IPS-18a (cell line): ENCODE results near the gene LY6G5B.

Experiments used
- H3K27ac ChIP-seq: one replicate; pipeline ENCODE4 v1.5.1; 2013; ENCODE audit warnings: low read length
- H3K27me3 ChIP-seq: one replicate; pipeline ENCODE4 v1.6.1; 2013; ENCODE audit warnings: mild to moderate bottlenecking, low read length; ENCODE audit not compliant: control insufficient read depth, insufficient read depth
- H3K36me3 ChIP-seq: one replicate; pipeline ENCODE4 v1.6.1; 2013; ENCODE audit warnings: low read depth, low read length; ENCODE audit not compliant: control insufficient read depth
- H3K4me1 ChIP-seq: one replicate; pipeline ENCODE4 v1.6.1; 2013; ENCODE audit warnings: low read depth, low read length; ENCODE audit not compliant: control insufficient read depth
- H3K4me3 ChIP-seq: one replicate; pipeline ENCODE4 v1.5.1; 2013; ENCODE audit warnings: low read length
- H3K9ac ChIP-seq: one replicate; pipeline ENCODE4 v1.6.1; 2013; ENCODE audit warnings: mild to moderate bottlenecking, low read length, moderate library complexity
- H3K9me3 ChIP-seq: one replicate; pipeline ENCODE4 v1.6.1; 2013; ENCODE audit warnings: low read depth, low read length; ENCODE audit not compliant: control insufficient read depth

LY6G5B gene

GRCh38 chr6:31659649-31660380 is 10.0 kb upstream of the LY6G5B start:
- H3K36me3 ChIP-seq: peaks cover 11% of the 10 kb centered on the region
- H3K4me1 ChIP-seq: peaks cover 6% of the 10 kb centered on the region
- no peaks in the 10 kb centered on the region for H3K27me3 ChIP-seq
- H3K9me3 ChIP-seq: no peaks in the 10 kb centered on the region
- peak overlapping the region; percentile 81 for H3K9ac ChIP-seq
- H3K4me3 ChIP-seq: peak overlapping the region; percentile 69
- H3K27ac ChIP-seq: peak overlapping the region; percentile 28

- Histone ChIP-seq H3K9ac (peak within 1 kb of the TSS; percentile 81), H3K4me3 (peak within 1 kb of the TSS; percentile 69), H3K4me1 (peaks cover 6% of the 10 kb centered on the region), H3K9me3 (no peaks in the 10 kb centered on the region), H3K36me3 (peaks cover 11% of the 10 kb centered on the region), H3K27me3 (no peaks in the 10 kb centered on the region), H3K27ac (peak within 1 kb of the TSS; percentile 64)
Observed at GRCh38 chr6:31660381-31661261, 9.2 kb upstream of the LY6G5B start, which contains the start of gene C6orf47. C6orf47 (minus strand) TSS chr6:31660778; CDS start chr6:31659947, 831 bp downstream.

GRCh38 chr6:31661262-31662123 is 8.3 kb upstream of the LY6G5B start:
- peak overlapping the region; percentile 81 for H3K9ac ChIP-seq
- peaks cover 11% of the 10 kb centered on the region for H3K36me3 ChIP-seq
- H3K27me3 ChIP-seq: no peaks in the 10 kb centered on the region
- H3K9me3 ChIP-seq: no peaks in the 10 kb centered on the region
- H3K4me1 ChIP-seq: peaks cover 6% of the 10 kb centered on the region
- H3K4me3 ChIP-seq: peak overlapping the region; percentile 69
- H3K27ac ChIP-seq: peak overlapping the region; percentile 64

GRCh38 chr6:31662124-31662723 is 7.6 kb upstream of the LY6G5B start:
- H3K9me3 ChIP-seq: no peaks in the 10 kb centered on the region
- H3K9ac ChIP-seq: no peak overlapping the region
- H3K4me3 ChIP-seq: no peak overlapping the region
- H3K36me3 ChIP-seq: peaks cover 16% of the 10 kb centered on the region
- H3K27me3 ChIP-seq: no peaks in the 10 kb centered on the region
- peaks cover 6% of the 10 kb centered on the region for H3K4me1 ChIP-seq
- H3K27ac ChIP-seq: no peak overlapping the region

- no peak overlapping the region for H3K27ac ChIP-seq
- peak overlapping the region; percentile 92 for H3K9ac ChIP-seq
- peaks cover 6% of the 10 kb centered on the region for H3K4me1 ChIP-seq
- H3K27me3 ChIP-seq: no peaks in the 10 kb centered on the region
- no peaks in the 10 kb centered on the region for H3K9me3 ChIP-seq
- H3K4me3 ChIP-seq: peak overlapping the region; percentile 84
- peaks cover 27% of the 10 kb centered on the region for H3K36me3 ChIP-seq
Observed at GRCh38 chr6:31663126-31663960, 6.4 kb upstream of the LY6G5B start.

GRCh38 chr6:31663961-31664789 is 5.6 kb upstream of the LY6G5B start:
- peaks cover 6% of the 10 kb centered on the region for H3K4me1 ChIP-seq
- H3K36me3 ChIP-seq: peaks cover 36% of the 10 kb centered on the region
- H3K27me3 ChIP-seq: no peaks in the 10 kb centered on the region
- H3K9me3 ChIP-seq: no peaks in the 10 kb centered on the region
- peak overlapping the region; percentile 92 for H3K9ac ChIP-seq
- peak overlapping the region; percentile 87 for H3K27ac ChIP-seq
- H3K4me3 ChIP-seq: peak overlapping the region; percentile 84

GRCh38 chr6:31664790-31665500 is 4.8 kb upstream of the LY6G5B start, which contains the start of gene GPANK1:
GPANK1 (minus strand) TSS chr6:31664997; CDS start chr6:31664478, 519 bp downstream.
- Histone ChIP-seq H3K27me3 (no peaks in the 10 kb centered on the region), H3K9ac (peak within 1 kb of the TSS; percentile 92), H3K27ac (peak within 1 kb of the TSS; percentile 87), H3K4me3 (peak within 1 kb of the TSS; percentile 84), H3K36me3 (peaks cover 43% of the 10 kb centered on the region), H3K4me1 (peaks cover 6% of the 10 kb centered on the region), H3K9me3 (no peaks in the 10 kb centered on the region)

GRCh38 chr6:31665501-31666336 is 4.1 kb upstream of the LY6G5B start, which contains the start of gene CSNK2B:
CSNK2B (plus strand) TSS chr6:31666080; CDS start chr6:31666832, 752 bp downstream.
- H3K4me1 ChIP-seq: peaks cover 6% of the 10 kb centered on the region
- peak within 1 kb of the TSS; percentile 84 for H3K4me3 ChIP-seq
- H3K36me3 ChIP-seq: peaks cover 51% of the 10 kb centered on the region
- H3K9ac ChIP-seq: peak within 1 kb of the TSS; percentile 92
- H3K27ac ChIP-seq: peak within 1 kb of the TSS; percentile 87
- no peaks in the 10 kb centered on the region for H3K27me3 ChIP-seq
- H3K9me3 ChIP-seq: no peaks in the 10 kb centered on the region
